ENCODE results near the gene C1R. TPM values are rescaled to one million over a fixed set of nuclear protein-coding genes. Genes with fewer than 3 reads are reported as not detected.
A peak's percentile ranks its signal among the peaks of the same experiment; 100 is the strongest.
"Not testable (repeated sequence)": the region's sequence is repeated elsewhere in the genome, so short reads cannot be mapped to it uniquely, and the experiment has no call there.

The C1R gene
- total RNA-seq, 1 donor from 2014 or later = 2.5 TPM

DNA sequence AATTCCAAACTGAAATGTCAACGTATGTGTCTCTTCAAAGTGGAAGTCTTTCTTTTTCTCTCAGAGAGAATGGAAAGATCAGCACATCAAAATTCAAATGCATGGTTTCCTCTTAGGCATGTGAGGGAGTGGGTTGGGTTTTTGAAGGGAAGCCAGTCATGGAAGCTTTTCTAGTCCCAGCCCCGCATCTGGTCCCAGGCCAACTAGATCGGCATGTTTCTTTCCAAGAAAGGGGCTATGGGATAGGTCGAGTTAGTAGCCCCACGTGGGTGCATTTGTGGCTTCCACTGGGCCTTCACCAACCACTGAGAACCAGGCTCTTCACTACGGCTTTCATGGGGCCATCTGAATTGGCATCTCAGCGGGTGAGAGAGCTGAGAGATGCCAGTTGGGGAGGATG lies 25.1 kb downstream of the C1R start:
- DNase-seq = no peak

DNA sequence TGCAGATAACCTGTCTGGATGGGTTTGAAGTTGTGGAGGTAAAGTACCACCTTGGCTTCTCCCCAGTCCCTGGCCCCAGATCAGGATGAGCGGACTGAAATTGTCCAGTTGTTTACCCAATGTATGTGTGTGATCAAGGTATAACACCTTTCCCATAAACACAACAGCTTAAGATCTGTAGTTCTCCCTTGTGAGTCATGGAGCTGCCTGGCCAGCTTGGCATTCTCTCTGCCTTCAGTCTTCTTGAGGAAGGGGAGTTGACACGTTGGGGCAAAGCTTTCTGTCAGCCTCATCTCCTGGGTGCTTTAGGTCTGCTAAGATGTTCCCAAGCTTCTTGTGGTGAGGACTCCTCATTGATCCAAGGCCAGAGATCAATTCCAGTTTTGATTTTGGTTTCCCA lies 25.6 kb downstream of the C1R start:
- DNase-seq = no peak

DNA sequence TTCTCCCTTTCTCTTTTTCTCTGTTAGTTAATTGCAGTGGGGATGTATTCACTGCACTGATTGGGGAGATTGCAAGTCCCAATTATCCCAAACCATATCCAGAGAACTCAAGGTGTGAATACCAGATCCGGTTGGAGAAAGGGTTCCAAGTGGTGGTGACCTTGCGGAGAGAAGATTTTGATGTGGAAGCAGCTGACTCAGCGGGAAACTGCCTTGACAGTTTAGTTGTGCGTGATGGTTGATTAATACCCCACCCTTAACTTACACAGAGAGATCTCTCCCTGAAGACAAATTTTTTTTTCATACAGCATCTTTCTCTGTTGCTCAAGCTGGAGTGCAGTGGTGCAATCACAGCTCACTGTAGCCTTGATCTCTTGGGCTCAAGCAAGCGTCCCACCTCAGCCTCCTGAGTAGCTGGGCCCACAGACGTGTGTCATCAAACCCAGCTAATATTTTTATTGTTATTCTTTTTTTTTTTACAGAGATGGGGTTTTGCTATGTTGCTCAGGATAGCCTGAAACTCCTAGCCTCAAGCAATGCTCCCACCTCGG lies 27.1 kb downstream of the C1R start:
- no peak for DNase-seq

DNA sequence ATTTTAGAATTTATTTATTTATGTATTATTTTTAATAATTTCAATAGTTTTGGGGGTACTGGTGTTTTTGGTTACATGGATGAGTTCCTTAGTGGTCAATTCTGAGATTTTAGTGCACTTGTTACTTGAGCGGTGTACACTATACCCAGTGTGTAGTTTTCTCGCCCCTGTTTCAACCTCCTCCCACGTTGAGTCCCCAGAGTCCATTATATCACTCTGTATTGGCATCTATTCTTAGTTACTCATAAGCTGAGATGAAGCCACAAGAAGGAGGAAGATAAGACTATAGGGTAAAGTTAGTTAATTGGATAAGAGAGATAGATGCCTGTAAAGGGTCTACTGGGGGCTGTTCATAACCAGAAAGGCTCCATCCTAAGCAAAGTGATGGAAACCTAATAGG lies 27.7 kb downstream of the C1R start:
- DNase-seq = no peak

DNA sequence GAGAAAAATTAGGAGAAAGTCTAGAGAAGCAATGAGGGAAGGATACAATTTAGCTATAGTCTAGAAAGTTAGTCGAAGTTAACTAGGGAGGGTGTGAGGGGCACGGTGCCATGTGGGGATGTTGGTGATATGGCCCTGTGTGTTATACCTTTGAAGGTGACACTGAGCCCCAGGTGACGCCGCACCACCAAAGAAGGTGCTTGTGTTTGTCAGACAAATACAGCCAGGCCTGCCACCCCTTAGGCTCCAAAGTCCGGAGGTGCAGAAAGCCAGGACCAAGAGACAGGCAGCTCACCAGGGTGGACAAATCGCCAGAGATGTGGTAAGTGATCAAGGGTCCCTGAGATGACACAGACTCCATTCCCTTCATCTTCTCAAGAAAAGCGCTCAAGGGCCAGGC lies 30.6 kb downstream of the C1R start:
- no peak for DNase-seq

DNA sequence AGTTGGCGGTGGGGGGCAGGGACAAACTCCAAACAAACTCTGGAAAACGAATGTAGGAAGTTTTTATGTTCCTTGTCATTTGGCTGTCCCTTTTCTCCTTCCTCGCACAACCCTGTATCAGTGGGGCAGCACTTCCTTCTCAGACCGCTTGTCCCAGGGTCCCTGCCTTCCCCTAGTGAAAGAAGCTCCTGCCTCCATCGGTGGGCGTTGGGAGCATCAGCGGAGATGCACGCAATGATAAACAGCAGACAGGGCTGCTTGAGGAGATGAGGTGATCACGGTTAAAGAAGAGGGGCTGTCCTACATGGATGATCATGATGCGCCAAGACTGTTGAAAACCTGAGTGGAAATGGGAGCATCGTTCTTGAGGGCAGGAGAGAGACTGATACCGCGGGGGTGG lies 31.1 kb downstream of the C1R start:
- no peak for DNase-seq

DNA sequence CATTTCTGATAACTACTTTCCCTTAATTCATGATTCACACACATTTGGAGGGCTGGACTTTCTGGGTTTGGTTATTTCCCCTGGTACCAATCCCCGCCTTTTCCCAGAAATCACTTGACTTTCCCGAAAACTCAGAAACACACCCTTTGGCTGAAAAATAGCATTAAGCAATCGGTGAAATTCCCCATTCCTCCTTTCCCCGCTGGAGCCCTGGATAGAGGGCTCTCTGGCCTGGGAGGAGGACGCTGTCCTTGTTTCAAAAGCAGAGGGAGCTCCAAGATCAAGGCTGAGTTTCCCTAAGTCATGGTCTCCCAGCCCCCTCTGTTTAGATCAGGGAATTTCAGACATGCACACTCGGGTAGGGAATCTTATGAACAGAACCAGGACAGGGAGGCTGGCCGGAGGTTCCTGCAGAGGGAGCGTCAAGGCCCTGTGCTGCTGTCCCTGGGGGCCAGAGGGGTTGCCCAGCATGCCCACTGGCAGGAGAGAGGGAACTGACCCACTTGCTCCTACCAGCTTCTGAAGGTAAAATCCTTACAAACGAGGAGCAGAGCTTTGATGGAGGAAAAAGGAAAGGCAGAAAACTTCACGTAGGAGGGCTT lies 31.8 kb downstream of the C1R start, which contains the start of gene C1S:
Gene C1S (plus strand): TSS at position 366 of the 602 bp plus-strand sequence. CDS start 1,195 bp downstream, outside the sequence.
- DNase-seq = peak; percentile 19

DNA sequence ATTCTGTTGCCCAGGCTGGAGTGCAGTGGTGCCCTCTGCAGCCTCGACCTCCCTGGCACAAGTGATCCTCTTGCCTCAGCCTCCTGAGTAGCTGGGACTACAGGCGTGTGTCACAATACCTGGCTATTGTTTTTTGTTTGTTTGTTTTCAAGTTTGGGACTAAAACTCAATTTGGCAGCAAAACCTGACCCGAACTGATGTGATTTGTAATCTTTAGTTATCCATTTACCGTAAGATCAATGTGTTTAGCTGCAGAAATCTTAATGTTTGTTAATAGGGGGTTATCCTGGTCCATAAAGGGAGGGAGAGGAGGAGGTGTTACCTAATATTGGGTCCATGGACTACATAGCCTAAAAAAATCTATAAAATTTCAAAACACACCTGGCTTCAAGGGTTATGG lies 32.5 kb downstream of the C1R start:
- DNase-seq = no peak

DNA sequence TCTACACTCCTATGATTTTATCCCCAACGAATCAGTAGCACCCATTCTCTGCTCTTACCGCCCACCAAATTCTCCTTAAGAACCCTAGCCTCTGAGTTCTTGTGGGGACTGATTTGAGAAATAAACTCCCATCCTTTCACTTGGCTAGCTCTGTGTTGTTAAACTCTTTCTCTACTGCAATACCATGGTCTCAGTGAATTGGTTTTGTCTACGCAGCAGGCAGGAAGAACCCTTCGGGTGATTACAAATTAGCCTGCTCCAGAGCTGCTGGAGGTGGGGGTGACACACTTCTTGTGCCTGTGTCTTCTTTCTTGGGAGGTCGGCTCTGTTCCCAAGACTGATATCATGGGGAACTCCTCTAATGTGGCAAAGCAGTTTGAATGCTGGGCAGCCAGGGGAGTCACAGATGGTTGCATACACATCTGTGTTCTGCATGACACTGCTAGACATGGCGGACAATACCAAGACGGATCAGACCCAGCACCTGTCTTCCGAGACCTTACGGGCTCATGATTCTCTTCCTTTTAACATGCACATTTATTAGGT lies 33.3 kb downstream of the C1R start:
- no peak for DNase-seq

DNA sequence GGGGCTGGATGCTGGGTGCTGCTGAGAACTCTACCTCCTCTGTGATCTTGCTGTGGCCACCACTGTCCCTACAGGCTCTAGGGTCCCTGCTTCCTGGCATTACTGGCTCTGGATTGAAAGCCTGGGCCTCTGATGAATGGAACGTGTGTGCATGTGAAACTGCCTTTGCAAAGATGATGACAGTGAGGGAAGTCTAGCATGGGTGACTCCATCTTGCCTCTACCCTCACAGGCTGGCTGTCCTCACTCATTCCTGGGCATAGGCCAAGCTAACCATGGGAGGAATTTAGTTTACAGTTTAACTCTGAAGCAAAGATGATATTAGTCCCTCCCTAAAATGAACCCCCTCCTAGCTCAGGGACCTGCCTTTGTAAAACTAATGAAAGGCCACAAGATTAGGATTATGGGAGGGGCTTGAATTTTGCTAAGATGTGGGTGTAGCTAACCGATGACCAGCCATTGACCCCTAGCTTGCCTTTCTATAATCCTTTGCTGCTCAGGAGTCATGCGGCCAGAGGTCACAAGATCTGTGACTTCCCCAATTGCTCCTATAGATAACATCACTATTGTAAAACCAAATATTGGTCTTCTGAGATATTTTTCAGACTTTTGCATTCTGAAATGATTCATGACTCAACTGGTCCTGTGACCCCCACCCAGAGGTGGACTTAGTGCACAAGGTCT lies 33.9 kb downstream of the C1R start:
- DNase-seq = no peak

DNA sequence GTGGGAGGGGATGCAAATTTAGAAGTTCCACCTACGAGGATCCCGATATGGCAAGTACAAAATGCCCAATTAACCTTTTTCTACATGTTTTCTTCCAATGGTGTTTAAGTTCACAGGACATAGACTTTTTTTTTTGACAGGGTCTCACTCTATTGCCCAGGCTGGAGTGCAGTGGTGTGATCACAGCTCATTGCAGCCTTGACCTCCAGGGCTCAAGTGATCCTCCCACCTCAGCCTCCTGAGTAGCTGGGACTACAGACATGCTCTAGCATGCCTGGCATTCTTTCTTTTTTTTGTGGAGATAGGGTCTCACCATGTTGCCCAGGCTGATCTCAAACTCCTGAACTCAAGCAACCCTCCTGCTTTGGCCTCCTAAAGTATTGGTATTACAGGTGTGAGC lies 36.5 kb downstream of the C1R start:
- DNase-seq = not testable (repeated sequence)

DNA sequence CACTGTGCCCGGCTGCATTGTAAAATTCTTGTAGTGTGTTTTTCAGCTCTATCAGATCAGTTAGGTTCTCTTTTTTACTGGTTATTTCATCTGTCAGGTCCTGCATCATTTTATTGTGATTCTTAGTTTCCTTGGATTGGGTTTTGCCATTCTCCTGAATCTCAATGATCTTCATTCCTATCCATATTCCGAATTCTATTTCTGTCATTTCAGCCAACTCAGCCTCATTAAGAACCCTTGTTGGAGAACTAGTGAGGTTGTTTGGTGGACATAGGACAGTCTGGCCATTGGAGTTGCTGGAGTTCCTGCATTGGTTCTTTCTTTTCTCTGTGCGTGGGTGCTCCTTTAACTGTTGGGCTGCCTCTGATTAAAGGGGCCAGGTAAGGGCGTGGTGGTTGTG lies 37.3 kb downstream of the C1R start:
- no peak for DNase-seq

DNA sequence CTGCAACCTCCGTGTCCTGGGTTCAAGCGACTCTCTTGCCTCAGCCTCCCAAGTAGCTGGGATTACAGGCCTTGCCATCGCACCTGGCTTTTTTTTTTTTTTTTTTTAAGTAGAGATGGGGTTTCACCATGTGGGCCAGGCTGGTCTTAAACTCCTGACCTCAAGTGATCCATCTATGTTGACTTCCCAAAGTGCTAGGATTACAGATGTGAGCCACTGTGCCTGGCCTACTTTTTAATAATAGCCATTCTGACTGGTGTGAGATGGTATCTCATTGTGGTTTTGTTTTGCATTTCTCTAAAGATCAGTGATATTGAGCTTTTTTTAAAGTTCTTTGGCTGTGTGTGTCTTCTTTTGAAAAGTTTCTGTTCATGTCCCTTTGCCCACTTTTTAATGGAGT lies 42.3 kb downstream of the C1R start:
- DNase-seq = not testable (repeated sequence)

DNA sequence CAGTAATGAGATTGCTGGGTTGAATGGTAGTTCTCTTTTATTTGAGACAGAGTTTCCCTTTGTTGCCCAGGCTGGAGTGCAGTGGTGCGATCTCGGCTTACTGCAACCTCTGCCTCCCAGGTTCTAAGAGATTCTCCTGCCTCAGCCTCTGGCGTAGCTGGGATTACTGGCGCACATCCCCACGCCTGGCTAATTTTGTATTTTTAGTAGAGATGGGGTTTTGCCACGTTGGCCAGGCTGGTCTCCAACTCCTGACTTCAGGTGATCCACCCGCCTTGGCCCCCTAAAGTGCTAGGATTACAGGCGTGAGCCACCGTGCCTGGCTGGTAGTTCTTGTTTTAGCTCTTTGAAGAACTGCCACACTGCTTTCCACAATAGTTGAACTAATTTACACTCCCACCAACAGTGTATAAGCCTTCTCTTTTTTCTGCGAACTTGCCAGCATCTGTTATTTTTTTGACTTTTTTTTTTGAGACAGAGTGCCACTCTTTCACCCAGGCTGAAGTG lies 42.7 kb downstream of the C1R start:
- DNase-seq = not testable (repeated sequence)

DNA sequence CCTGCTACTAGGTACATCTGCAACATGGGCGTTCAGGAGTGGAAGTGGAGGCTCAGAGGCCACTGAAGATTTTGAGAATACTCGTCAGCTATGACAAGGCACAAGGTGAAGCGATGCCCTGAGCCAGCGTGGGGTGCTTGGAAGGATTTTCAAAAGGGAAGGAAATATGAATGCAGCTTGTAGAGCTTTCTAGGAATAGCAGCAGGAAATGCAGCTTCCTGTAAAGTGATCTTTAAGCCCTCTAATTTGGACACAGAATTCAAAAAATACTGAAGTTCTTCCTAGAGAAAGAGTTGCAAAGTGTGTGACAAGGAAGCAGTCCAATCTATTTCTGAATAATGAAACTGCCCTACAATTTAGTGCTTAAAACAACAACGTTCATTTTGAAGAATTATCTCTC lies 44.9 kb downstream of the C1R start:
- no peak for DNase-seq

DNA sequence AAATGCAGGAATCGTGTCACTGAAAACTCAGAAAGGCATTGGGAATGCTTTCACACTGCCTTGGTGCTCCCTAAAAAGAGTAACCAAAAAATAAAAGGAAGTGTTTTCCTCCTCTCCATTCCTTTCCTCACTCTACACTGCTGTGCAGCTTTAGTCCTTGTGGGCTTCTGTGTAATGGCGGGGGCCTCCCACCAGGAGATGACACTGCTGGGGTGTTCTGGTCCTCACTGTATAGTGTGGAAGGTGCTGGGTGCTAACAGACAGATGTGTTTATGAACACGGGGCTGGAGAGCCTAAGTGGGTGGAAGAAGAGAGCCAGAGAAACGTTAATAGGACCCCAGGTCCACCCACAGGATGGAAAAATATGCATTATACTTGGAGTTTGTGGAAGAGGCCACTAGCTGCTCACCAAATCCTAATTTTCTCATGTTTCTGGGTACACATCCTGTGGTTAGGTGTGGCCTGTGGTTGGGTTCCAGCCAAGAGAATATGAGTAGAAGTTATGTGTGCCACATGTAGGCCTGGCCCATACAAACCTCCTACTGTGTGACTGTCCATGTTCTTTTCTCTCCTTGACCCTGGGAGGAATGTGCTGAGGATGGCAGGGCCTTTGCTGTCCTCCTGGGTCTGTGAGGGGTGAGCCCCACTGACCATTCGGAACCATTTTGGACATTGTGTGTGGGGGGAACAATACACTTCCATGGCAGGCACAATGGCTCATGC lies 45.7 kb downstream of the C1R start:
- no peak for DNase-seq

DNA sequence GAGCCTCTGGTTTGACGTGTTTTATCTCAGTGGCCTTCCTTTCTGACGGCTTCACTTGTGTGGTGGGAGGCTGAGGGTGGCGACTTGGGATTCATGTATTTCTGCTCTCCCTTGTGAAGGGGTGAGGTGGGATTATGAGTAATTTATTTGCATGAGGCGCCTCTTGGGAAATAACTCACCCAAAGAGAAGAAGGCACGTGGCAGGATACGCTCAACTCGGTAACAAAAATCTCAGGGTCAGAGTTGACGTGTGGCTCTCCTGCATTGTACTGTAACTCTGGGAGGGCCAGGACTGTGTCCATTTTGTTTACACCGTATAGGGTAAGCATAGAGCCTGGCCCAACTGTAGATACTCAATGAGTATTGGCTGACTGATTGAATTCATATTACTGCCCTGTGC lies 46.3 kb downstream of the C1R start:
- DNase-seq = no peak

DNA sequence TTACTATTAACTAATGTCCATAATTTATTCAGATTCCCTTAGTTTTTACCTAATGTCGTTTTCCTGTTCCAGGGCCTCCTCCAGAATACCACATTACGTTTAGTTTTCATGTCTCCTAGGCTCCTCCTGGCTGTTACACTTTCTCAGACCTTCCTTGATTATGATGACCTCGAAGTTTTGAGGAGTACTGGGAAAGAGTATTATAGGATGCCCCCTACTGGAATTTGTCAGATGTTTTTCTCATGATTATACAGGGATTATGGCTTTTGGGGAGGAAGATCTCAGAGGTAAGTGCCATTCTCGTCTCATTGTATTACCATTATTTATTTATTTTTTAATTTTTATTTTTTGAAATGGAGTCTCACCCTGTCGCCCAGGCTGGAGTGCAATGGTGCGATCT lies 49.4 kb downstream of the C1R start:
- DNase-seq = no peak

DNA sequence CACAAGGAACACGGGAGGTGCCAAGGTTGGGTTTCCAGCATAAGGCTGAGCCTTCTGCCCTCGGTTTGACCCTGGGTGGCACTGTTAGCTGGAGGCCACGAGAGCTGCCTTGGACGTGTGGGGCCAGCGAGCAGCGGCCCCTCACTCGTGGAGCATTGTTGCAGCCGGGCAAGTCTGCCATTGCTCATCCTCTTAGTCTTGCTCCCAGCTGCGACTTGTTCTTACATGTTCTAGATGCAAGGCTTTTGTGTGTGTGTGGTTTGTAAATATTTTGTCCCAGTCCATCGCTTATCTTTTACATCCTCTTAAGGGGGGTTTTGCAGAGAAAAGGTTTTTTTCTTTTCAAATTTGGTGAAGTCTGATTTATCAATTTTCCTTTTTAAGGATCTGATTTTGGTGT lies 52.8 kb downstream of the C1R start:
- DNase-seq = no peak

DNA sequence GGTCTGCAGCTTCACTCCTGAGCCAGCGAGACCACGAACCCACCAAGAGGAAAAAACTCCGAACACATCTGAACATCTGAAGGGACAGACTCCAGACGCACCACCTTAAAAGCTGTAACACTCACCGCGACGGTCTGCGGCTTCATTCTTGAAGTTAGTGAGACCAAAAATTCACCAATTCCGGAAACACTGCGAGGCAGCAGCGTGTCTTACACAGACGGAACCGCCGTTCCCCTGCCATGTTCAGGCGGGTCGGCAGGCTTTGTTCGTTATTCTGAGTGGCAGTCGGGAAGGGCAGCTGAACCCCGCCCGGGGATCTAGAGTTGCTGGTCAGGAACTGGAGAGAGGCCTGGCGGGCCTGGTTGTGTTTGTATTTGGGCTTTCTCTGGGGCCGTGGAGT lies 53.7 kb downstream of the C1R start:
- DNase-seq = no peak

DNA sequence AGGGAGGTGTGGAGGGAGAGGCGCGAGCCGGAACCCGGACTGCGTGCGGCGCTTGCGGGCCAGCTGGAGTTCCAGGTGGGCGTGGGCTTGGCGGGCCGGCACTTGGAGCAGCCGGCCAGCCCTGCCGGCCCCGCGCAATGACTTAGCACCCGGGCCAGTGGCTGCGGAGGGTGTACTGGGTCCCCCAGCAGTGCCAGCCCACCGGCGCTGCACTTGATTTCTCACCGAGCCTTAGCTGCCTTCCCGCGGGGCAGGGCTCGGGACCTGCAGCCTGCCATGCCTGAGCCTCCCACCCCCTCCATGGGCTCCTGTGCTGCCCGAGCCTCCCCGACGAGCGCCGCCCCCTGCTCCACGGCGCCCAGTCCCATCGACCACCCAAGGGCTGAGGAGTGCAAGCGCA lies 54.8 kb downstream of the C1R start:
- not testable (repeated sequence) for DNase-seq

DNA sequence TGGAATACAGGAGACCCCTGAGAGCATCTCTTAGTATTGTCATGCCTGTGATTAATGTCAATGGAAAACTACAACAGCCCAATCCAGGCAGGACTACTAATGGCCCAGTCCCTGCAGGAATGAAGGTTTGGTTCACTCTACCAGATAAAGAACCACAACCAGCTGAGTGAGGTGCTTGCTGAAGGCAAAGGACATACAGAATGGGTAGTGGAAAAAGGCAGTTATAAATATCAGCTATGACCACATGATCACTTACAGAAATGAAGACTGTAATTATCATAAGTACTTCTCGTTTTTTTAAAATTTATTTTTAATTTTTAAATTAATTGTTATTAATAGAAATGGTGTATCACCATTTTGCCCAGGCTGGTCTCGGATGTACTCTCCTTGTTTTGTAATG lies 56.8 kb downstream of the C1R start:
- no peak for DNase-seq

DNA sequence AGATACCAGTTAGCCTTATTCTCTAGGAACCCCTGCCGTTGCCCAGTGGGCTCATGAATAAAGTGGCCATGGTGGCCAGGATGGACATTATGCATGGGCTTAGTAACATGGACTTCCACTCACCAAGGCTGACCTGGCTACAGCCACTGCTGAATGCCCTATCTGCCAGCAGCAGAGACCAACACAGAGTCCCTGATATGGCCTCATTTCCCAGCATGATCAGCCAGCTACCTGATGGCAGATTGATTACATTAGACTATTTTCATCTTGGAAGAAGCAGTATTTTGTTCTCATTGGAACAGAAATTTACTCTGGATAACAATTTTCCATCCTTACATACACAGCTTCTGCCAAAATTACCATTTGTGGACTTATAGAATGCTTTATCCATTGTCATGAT lies 57.8 kb downstream of the C1R start:
- no peak for DNase-seq

Data from occipital lobe (tissue), 2 donors.